ENCODE measurements around the gene CAMTA1.

The CAMTA1 gene

DNA sequence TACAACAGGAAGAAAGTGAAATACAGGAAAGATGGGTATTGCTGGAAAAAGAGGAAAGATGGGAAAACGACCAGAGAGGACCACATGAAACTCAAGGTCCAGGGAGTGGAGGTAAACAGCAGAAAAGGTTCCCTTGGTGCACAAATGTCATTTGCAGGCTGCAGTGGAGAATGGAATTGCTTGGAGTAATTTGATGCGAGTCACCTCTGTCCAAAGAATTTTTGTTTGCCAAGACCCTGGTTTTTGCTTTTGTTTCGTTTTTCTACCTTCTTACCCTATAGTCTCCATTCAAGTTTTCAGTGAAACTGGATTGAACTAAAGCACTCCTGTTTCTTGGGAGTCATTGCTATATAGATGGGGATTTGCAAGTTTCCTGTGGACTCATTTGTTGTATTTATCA, 464.3 kb downstream of the CAMTA1 start:
- Histone ChIP-seq H3K4me1 (ENCODE audit: insufficient read depth, low read length) (no peaks in the 10 kb centered on the region), H3K9me3 (ENCODE audit: insufficient read depth, low read depth, low read length) (no peaks in the 10 kb centered on the region), H3K27ac (ENCODE audit: low read length) (no peak overlapping the region), H3K4me3 (ENCODE audit: low read length) (no peak overlapping the region), H3K9ac (ENCODE audit: low read depth, low read length) (no peak overlapping the region), H3K36me3 (ENCODE audit: insufficient read depth, low read depth, low read length) (no peaks in the 10 kb centered on the region), H3K27me3 (ENCODE audit: insufficient read depth, low read length) (peaks cover 14% of the 10 kb centered on the region; the same call in 1 of the 2 replicates)

DNA sequence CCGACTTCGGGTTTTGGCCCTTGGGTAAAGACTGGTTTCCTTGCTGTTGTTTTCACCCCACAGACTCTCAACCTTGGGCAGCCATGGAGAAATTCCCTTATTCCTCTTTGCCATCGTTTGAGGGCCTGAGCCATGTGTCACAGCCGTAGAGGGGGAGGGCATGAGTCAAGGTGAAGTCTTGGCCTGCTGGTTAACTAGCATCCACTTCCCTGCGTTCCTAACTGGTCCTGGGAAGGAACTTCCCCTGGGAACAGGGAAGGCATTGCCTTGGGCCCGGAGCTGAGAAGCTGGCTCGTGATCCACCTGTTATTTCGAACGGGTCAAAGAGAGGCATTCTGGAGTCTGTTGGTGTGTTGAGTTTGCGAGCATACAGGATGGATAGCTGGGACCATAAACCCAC, 464.9 kb downstream of the CAMTA1 start:
- no peak overlapping the region for H3K9ac ChIP-seq (ENCODE audit: low read depth, low read length)
- H3K27me3 ChIP-seq (ENCODE audit: insufficient read depth, low read length) = peaks cover 14% of the 10 kb centered on the region; the same call in 1 of the 2 replicates
- no peaks in the 10 kb centered on the region for H3K36me3 ChIP-seq (ENCODE audit: insufficient read depth, low read depth, low read length)
- H3K4me3 ChIP-seq (ENCODE audit: low read length) = no peak overlapping the region
- H3K4me1 ChIP-seq (ENCODE audit: insufficient read depth, low read length) = no peaks in the 10 kb centered on the region
- H3K27ac ChIP-seq (ENCODE audit: low read length) = no peak overlapping the region
- no peaks in the 10 kb centered on the region for H3K9me3 ChIP-seq (ENCODE audit: insufficient read depth, low read depth, low read length)

DNA sequence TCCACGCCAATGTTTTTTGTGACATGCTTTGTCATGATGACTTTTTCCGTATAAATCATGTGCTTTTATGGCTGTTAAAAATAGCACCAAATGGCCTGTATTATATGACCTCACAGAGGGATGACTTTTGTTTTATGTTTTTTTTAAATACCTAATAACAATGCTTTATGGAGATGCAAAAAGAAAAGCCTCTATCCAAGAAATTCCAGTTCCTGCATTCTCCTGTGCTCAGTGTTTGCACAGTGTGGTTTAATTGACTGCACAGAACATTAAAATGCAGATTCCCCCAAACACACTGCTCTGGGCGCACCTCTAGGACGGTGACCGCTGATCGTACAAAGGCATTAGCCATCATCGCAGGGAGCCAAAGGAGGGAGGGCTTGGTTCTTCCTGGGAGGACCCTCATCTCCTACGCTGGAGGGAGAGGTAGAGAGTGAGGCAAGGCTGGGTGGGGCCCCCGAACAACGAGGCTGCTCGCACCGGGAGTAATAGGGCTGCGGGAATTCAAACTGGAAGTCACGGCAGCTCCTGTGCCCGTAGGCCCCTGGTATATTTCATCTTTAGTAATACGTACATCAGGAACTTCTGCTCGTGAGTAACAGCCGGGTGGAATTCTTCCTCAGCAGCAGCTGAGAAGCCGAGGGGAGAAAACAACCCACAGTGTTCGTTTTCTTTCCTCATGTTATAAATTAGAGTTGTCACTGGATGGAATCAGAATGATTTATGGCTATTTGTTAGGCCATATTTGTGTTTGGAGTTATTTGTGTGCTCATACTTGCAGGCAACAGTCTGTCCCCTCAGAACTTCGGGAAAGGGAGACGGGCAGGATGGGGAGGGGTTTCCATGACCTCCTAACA, 465.6 kb downstream of the CAMTA1 start:
- Histone ChIP-seq H3K4me3 (ENCODE audit: low read length) (no peak overlapping the region), H3K9me3 (ENCODE audit: insufficient read depth, low read depth, low read length) (no peaks in the 10 kb centered on the region), H3K4me1 (ENCODE audit: insufficient read depth, low read length) (no peaks in the 10 kb centered on the region), H3K9ac (ENCODE audit: low read depth, low read length) (no peak overlapping the region), H3K36me3 (ENCODE audit: insufficient read depth, low read depth, low read length) (no peaks in the 10 kb centered on the region), H3K27ac (ENCODE audit: low read length) (no peak overlapping the region), H3K27me3 (ENCODE audit: insufficient read depth, low read length) (peaks cover 14% of the 10 kb centered on the region; the same call in 1 of the 2 replicates)

DNA sequence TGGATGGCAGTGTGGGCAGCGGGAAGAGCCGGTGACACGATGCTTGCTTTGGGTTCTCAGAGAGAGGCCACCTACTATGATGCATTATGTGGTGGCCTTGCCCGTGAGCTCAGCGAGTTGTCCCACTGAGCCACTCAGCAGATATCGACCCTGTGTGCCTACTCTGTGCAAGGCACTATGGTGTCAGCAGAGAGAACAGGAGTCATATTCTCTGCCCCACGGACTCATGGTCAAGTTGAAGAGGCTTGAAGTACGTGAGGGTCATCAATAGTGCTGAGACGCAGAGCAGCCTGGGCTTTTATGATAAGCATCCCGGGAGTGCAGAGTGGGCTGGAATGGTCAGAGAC, 466.2 kb downstream of the CAMTA1 start:
- no peaks in the 10 kb centered on the region for H3K4me1 ChIP-seq (ENCODE audit: insufficient read depth, low read length)
- no peak overlapping the region for H3K9ac ChIP-seq (ENCODE audit: low read depth, low read length)
- no peaks in the 10 kb centered on the region for H3K36me3 ChIP-seq (ENCODE audit: insufficient read depth, low read depth, low read length)
- no peak overlapping the region for H3K4me3 ChIP-seq (ENCODE audit: low read length)
- no peaks in the 10 kb centered on the region for H3K9me3 ChIP-seq (ENCODE audit: insufficient read depth, low read depth, low read length)
- no peak overlapping the region for H3K27ac ChIP-seq (ENCODE audit: low read length)
- peaks cover 14% of the 10 kb centered on the region; the same call in 1 of the 2 replicates for H3K27me3 ChIP-seq (ENCODE audit: insufficient read depth, low read length)

DNA sequence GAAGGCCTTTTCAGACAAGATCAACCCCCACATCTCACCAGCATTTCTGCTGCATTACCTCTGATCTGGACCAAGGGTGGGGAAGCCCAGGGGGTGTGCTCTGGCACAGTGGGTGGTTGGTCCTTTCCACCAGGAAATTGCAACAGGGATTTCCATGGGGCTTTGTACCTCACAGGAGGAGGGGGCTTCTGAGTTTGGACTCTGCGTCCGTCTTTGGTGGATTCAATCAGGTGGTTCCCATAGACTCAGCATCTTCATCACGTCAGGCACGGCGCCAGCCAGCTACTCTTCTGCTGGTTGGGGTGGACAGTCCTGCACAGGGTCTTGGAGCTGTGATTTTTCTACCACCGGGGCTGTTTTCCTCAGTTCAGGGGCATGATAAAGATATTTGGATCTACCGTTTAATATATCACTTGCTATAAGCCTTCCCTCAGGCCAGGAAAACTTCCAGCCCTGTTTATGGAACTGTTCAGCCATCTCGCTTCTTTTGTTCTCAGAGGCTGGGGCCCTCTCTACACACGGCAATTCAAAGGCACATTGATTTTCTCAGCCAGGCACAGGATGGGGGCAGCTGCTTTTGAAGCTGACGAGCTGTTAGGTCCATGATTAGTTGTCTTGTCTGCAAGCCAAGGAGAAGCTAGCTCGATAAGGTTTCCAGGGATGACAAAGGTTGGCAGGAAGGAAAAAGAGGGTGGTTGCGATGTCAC, 467.3 kb downstream of the CAMTA1 start:
- Histone ChIP-seq H3K9me3 (ENCODE audit: insufficient read depth, low read depth, low read length) (no peaks in the 10 kb centered on the region), H3K27me3 (ENCODE audit: insufficient read depth, low read length) (peaks cover 14% of the 10 kb centered on the region; the same call in 1 of the 2 replicates), H3K4me3 (ENCODE audit: low read length) (no peak overlapping the region), H3K4me1 (ENCODE audit: insufficient read depth, low read length) (no peaks in the 10 kb centered on the region; the same call in 1 of the 2 replicates), H3K27ac (ENCODE audit: low read length) (no peak overlapping the region), H3K9ac (ENCODE audit: low read depth, low read length) (no peak overlapping the region), H3K36me3 (ENCODE audit: insufficient read depth, low read depth, low read length) (no peaks in the 10 kb centered on the region)

DNA sequence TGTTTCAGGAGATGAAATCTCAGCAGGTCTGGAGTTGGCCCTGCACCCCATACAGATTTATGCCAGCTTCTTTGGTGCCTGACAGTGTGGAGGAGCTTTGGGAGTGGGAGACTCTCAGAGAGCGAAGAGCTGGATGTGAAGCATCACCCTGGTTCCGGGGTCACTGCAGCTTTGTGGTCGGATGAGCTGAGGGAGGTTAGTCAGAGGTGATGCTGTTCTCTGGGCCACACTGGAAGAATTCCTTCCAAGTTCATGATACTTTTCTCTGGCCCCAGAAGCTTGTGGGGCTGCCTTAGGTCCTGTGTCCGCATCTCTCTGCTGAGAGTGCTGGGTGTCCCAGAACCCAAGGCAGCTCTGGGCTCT, 467.8 kb downstream of the CAMTA1 start:
- Histone ChIP-seq H3K4me3 (ENCODE audit: low read length) (no peak overlapping the region), H3K36me3 (ENCODE audit: insufficient read depth, low read depth, low read length) (no peaks in the 10 kb centered on the region), H3K27me3 (ENCODE audit: insufficient read depth, low read length) (peaks cover 14% of the 10 kb centered on the region; the same call in 1 of the 2 replicates), H3K4me1 (ENCODE audit: insufficient read depth, low read length) (no peaks in the 10 kb centered on the region; the same call in 1 of the 2 replicates), H3K9me3 (ENCODE audit: insufficient read depth, low read depth, low read length) (no peaks in the 10 kb centered on the region), H3K9ac (ENCODE audit: low read depth, low read length) (no peak overlapping the region), H3K27ac (ENCODE audit: low read length) (no peak overlapping the region)

DNA sequence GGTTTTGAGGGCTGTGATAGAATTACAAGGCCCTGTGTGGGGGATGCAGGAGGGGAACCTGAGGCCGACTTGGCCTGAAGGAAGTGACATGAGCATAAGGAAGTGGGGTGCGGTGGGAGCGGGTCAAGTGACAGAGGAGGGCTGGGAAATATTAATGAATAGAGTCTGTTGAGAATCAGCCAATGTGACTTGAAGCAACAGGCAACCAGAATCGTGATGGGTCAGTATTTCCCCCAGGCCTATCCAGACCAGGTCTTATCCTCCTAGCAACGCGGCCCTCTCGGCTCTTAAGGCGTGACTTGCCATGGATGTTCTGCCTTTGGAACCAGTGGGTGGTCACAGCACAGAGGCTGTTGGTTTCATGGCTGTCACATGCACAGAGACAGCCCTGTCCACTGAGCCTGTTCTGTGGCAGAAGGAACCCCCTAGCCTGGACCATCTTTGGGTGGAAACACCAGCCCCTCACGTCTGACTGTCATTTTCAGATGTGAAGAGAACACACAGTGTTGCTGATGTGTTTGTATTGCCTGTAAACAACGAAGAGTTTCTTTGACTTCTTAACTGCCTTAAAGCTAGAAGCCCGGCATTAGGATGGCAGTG, 468.8 kb downstream of the CAMTA1 start:
- Histone ChIP-seq H3K4me1 (ENCODE audit: insufficient read depth, low read length) (no peaks in the 10 kb centered on the region; the same call in 1 of the 2 replicates), H3K4me3 (ENCODE audit: low read length) (no peak overlapping the region), H3K9ac (ENCODE audit: low read depth, low read length) (no peak overlapping the region), H3K36me3 (ENCODE audit: insufficient read depth, low read depth, low read length) (no peaks in the 10 kb centered on the region), H3K27me3 (ENCODE audit: insufficient read depth, low read length) (peaks cover 7% of the 10 kb centered on the region; the same call in 1 of the 2 replicates), H3K27ac (ENCODE audit: low read length) (no peak overlapping the region), H3K9me3 (ENCODE audit: insufficient read depth, low read depth, low read length) (no peaks in the 10 kb centered on the region)

DNA sequence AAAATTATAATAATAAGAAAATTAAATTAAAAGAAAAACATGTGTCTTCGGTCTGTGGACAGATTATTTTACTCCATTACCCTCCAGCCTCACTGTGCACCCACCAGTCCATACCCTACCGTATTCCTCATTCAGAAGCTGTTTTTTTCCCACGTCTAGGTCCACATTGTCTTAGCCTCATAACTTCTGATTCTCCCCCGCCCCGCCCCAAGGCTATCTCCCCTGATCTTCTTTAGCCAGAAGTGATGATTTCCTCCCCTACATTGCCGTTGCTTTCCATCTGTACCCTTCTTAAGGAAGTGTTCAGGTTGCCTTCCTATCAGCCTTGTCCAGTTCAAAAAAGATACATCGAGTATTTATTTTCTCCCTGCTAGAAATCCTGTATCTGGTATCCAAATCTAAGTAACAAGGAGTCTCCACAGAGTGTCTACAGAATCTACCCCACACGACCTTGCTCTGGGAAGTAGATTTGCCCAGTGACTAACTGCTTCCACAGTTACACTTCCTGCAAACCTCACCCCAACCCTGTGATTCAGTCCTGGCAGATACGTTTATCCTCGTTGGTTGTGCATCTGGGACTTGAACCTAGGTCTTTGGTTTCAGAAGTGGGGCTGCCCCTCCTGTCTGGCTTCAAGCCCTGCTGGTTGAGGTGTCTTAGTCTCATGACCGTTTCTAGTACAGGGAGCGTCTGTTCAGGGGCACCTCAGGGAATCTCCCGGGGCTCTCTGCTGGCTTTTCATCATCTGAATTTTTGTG, 470.2 kb downstream of the CAMTA1 start:
- Histone ChIP-seq H3K9me3 (ENCODE audit: insufficient read depth, low read depth, low read length) (no peaks in the 10 kb centered on the region), H3K4me3 (ENCODE audit: low read length) (no peak overlapping the region), H3K9ac (ENCODE audit: low read depth, low read length) (no peak overlapping the region), H3K36me3 (ENCODE audit: insufficient read depth, low read depth, low read length) (no peaks in the 10 kb centered on the region), H3K4me1 (ENCODE audit: insufficient read depth, low read length) (no peaks in the 10 kb centered on the region; the same call in 1 of the 2 replicates), H3K27me3 (ENCODE audit: insufficient read depth, low read length) (no peaks in the 10 kb centered on the region), H3K27ac (ENCODE audit: low read length) (no peak overlapping the region)

DNA sequence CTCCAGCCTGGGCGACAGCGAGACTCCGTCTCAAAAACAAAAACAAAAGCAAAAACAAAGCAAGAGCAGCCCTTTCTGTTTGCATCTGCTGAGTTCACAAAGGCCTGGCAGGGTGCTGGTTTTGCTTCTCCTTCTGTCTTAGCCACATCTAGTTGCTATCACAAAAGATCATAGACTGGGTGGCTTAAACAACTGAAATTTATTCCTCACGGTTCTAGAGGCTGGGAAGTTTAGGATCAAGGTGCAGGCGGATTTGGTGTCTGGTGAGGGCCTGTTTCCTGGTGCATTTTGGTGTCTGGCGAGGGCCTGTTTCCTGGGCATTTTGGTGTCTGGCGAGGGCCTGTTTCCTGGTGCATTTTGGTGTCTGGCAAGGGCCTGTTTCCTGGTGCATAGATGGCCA, 471.3 kb downstream of the CAMTA1 start:
- Histone ChIP-seq H3K4me1 (ENCODE audit: insufficient read depth, low read length) (no peaks in the 10 kb centered on the region; the same call in 1 of the 2 replicates), H3K27me3 (ENCODE audit: insufficient read depth, low read length) (no peaks in the 10 kb centered on the region), H3K4me3 (ENCODE audit: low read length) (no peak overlapping the region), H3K9ac (ENCODE audit: low read depth, low read length) (no peak overlapping the region), H3K27ac (ENCODE audit: low read length) (no peak overlapping the region), H3K9me3 (ENCODE audit: insufficient read depth, low read depth, low read length) (no peaks in the 10 kb centered on the region), H3K36me3 (ENCODE audit: insufficient read depth, low read depth, low read length) (no peaks in the 10 kb centered on the region)

DNA sequence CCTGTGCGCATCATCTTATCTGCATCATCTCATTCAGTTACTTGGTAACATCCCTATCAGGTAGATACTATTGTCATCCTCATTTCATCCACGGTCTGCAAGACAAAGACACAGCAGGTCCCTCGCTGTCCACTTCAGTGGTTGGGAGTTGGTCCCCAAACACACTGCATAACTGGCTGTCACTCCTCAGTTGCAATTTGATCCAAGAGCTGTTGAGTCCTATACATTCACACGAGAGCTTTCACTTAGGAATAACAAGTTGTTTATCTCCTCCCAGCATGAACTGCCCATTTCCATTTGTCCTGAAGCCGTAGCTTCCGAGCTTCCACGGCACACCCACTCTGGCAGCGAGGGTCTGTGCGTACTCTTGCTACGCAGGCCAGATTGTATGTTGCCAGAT, 472.0 kb downstream of the CAMTA1 start:
- H3K9me3 ChIP-seq (ENCODE audit: insufficient read depth, low read depth, low read length) = no peaks in the 10 kb centered on the region
- H3K36me3 ChIP-seq (ENCODE audit: insufficient read depth, low read depth, low read length) = no peaks in the 10 kb centered on the region
- H3K9ac ChIP-seq (ENCODE audit: low read depth, low read length) = no peak overlapping the region
- H3K27me3 ChIP-seq (ENCODE audit: insufficient read depth, low read length) = no peaks in the 10 kb centered on the region
- no peak overlapping the region for H3K4me3 ChIP-seq (ENCODE audit: low read length)
- H3K4me1 ChIP-seq (ENCODE audit: insufficient read depth, low read length) = no peaks in the 10 kb centered on the region; the same call in 1 of the 2 replicates
- no peak overlapping the region for H3K27ac ChIP-seq (ENCODE audit: low read length)

DNA sequence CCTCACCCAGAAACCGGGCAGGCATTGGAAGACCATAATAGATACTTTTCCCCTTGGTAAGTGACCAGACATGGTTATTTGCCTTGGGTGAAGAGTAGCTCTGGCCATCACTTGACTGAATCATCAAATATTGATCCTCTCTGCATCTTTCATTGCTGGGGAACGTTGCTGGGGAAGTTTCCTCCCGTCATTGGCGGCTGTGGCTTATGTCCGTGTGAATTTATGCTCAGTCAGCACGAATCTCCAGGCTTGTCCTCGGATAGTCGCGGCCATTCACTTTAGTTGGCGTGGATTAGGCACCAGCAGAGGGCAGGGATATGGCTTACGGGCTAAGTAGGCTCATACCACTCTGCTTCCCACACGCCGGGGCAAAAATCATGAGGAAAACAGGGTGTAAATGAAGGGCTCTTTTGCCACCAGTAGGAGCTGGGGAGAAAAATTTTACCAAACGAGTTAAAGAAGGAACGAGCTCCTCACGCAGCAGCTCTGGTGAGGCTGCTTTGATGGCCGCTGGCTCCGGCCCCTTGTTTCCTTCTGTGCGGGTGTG, 473.4 kb downstream of the CAMTA1 start:
- H3K9me3 ChIP-seq (ENCODE audit: insufficient read depth, low read depth, low read length) = no peaks in the 10 kb centered on the region
- no peaks in the 10 kb centered on the region for H3K36me3 ChIP-seq (ENCODE audit: insufficient read depth, low read depth, low read length)
- no peak overlapping the region for H3K27ac ChIP-seq (ENCODE audit: low read length)
- H3K4me1 ChIP-seq (ENCODE audit: insufficient read depth, low read length) = no peaks in the 10 kb centered on the region; the same call in 1 of the 2 replicates
- no peak overlapping the region for H3K9ac ChIP-seq (ENCODE audit: low read depth, low read length)
- no peak overlapping the region for H3K4me3 ChIP-seq (ENCODE audit: low read length)
- no peaks in the 10 kb centered on the region for H3K27me3 ChIP-seq (ENCODE audit: insufficient read depth, low read length)
